Transverse colon (tissue), 4 donors: Measurements from ENCODE around the gene NKAIN2. TPM values are rescaled to one million over a fixed set of nuclear protein-coding genes. Genes with fewer than 3 reads are reported as not detected.

Experiments used
- DNase-seq: peaks from one replicate; pipeline ENCODE4 v3.0.0-alpha.2; 2019
- H3K27ac ChIP-seq, 4 donors: fragments of 200-600 bp; sonication (generic); 2 replicates each; pipeline ENCODE4 v1.5.1; 2016 to 2018; ENCODE audit warnings: inconsistent platforms in 4 of 4
- H3K27me3 ChIP-seq: fragments of 200-600 bp; sonication (generic); 2 replicates; pipeline ENCODE4 v1.5.1; 2017; ENCODE audit warnings: inconsistent platforms
- H3K36me3 ChIP-seq, 4 donors: fragments of 200-600 bp; sonication (generic); 2 replicates each; pipeline ENCODE4 v1.5.1; 2017 to 2019; ENCODE audit warnings: inconsistent platforms in 4 of 4
- H3K4me1 ChIP-seq, 4 donors: fragments of 200-600 bp; sonication (generic); 2 replicates each; pipeline ENCODE4 v1.5.1; 2017 to 2020; ENCODE audit warnings: inconsistent platforms in 4 of 4
- H3K4me3 ChIP-seq, 4 donors: fragments of 200-600 bp; sonication (generic); 1 replicate in 1 of 4; 2 replicates in 3 of 4; pipeline versions ENCODE4 v1.5.1 to v1.6.1; 2017 to 2019; ENCODE audit warnings: inconsistent platforms in 4 of 4
- H3K9me3 ChIP-seq, 2 donors: fragments of 200-600 bp; sonication (generic); 2 replicates each; pipeline ENCODE4 v1.5.1; 2017 to 2019; ENCODE audit warnings: inconsistent platforms in 2 of 2
- CTCF ChIP-seq, 5 experiments: fragments of 200-600 bp in 3 of 5; fragments of 450-650 bp in 2 of 5; sonication (generic) in 3 of 5; IDR thresholded peaks; 1 replicate in 2 of 5; 2 replicates in 3 of 5; pipeline ENCODE4 v1.5.1; 2016 to 2017; ENCODE audit warnings: antibody characterized with exemption in 5 of 5, inconsistent platforms in 3 of 5, mild to moderate bottlenecking in 2 of 5, moderate library complexity in 1 of 5
- EP300 ChIP-seq: sonication (generic); formaldehyde crosslinking; IDR thresholded peaks from one replicate; pipeline ENCODE4 v1.6.1; 2017; ENCODE audit warnings: antibody characterized with exemption, low read depth
- POLR2A ChIP-seq: fragments of 450-650 bp; IDR thresholded peaks from one replicate; pipeline ENCODE4 v1.6.1; 2016; ENCODE audit warnings: antibody characterized with exemption, mild to moderate bottlenecking, moderate library complexity
- POLR2AphosphoS5 ChIP-seq, 3 donors: sonication (generic); formaldehyde crosslinking; IDR thresholded peaks; one replicate each; pipeline ENCODE4 v1.6.1; 2016; ENCODE audit warnings: antibody characterized with exemption in 3 of 3
- WGBS, 2 donors: methylation state at CpG; one replicate each; pipeline ENCODE4 v1.1.5; 2018; ENCODE audit warnings: low coverage in 1 of 2; 5-methylcytosine and 5-hydroxymethylcytosine counted together
- in situ Hi-C, 4 donors: fragments of 200-750 bp; cut with MboI; loops; one replicate each; pipeline versions ENCODE4 v1.15.0 to v1.15.1; 2017; ENCODE audit warnings: low sequenced_read_pairs in 3 of 4, low pct_ligation_motif_present in 1 of 4, low pct_unique_long_range_greater_than_20kb in 1 of 4
- intact Hi-C: fragments of 100-400 bp; cut with DNase I; formaldehyde crosslinking; loops from one replicate; pipeline ENCODE4 v1.15.1; 2023; ENCODE audit warnings: low total_unique reads
- total RNA-seq, 4 donors: library from RNA; depleted of rRNA; stranded (reverse); fragments of >200 nt; gene quantifications; one replicate each; pipeline ENCODE4 v1.1.0, GENCODE V29; 2016

Gene NKAIN2
- total RNA-seq, 4 donors from 2014 or later, result 0.32 TPM; not detected in 3

- intact Hi-C loops, result no loop called here
- H3K36me3 ChIP-seq, result no peaks in the 10 kb centered on the region
- H3K9me3 ChIP-seq, result no peaks in the 10 kb centered on the region
- DNase-seq, result no peak
- no peak overlapping the region for H3K27ac ChIP-seq
- 8 to 14% methylated on average over 1 of the region's 1 CpG for WGBS, 2 donors
- TF ChIP-seq POLR2AphosphoS5 (IDR thresholded peaks at IDR 0.05), result no peak
- in situ Hi-C loops, result no loop called here
- H3K4me1 ChIP-seq, result no peaks in the 10 kb centered on the region
- H3K27me3 ChIP-seq, result no peaks in the 10 kb centered on the region
- no peak overlapping the region for H3K4me3 ChIP-seq
Observed at GRCh38 chr6:123928529-123928928, 124.9 kb downstream of the NKAIN2 start.

GRCh38 chr6:123931928-123932327 lies 128.3 kb downstream of the NKAIN2 start:
- no peak overlapping the region for H3K4me3 ChIP-seq
- TF ChIP-seq CTCF (IDR thresholded peaks at IDR 0.05) (no peak), EP300 (no peak), POLR2AphosphoS5 (IDR thresholded peaks at IDR 0.05) (no peak), POLR2A (no peak)
- no peaks in the 10 kb centered on the region for H3K9me3 ChIP-seq
- DNase-seq, result no peak
- no peak overlapping the region for H3K27ac ChIP-seq
- no peaks in the 10 kb centered on the region for H3K4me1 ChIP-seq
- H3K36me3 ChIP-seq, result no peaks in the 10 kb centered on the region
- 75% methylated on average over 3 of the region's 3 CpGs for WGBS, 2 donors
- no peaks in the 10 kb centered on the region for H3K27me3 ChIP-seq
- in situ Hi-C loops, result no loop called here
- intact Hi-C loops, result no loop called here

GRCh38 chr6:123940551-123940950 lies 136.9 kb downstream of the NKAIN2 start:
- in situ Hi-C loops, result no loop called here
- no peaks in the 10 kb centered on the region for H3K36me3 ChIP-seq
- no peak for DNase-seq
- TF ChIP-seq POLR2A, result no peak
- no peak for TF ChIP-seq CTCF (IDR thresholded peaks at IDR 0.05)
- no peak for TF ChIP-seq EP300
- TF ChIP-seq POLR2AphosphoS5 (IDR thresholded peaks at IDR 0.05), result no peak
- H3K4me3 ChIP-seq, result no peak overlapping the region
- intact Hi-C loops, result no loop called here
- H3K27me3 ChIP-seq, result no peaks in the 10 kb centered on the region
- H3K4me1 ChIP-seq, result no peaks in the 10 kb centered on the region
- H3K27ac ChIP-seq, result no peak overlapping the region
- H3K9me3 ChIP-seq, result no peaks in the 10 kb centered on the region
- WGBS, 2 donors, result 81 to 96% methylated on average over 3 of the region's 3 CpGs

GRCh38 chr6:123941855-123942254 lies 138.2 kb downstream of the NKAIN2 start:
- Histone ChIP-seq H3K27ac (no peak overlapping the region), H3K4me3 (no peak overlapping the region), H3K4me1 (no peaks in the 10 kb centered on the region), H3K36me3 (no peaks in the 10 kb centered on the region), H3K27me3 (no peaks in the 10 kb centered on the region), H3K9me3 (no peaks in the 10 kb centered on the region)
- in situ Hi-C loops (no loop called here), intact Hi-C loops (no loop called here)
- DNase-seq, result no peak
- 85 to 92% methylated on average over 1 of the region's 1 CpG for WGBS, 2 donors
- TF ChIP-seq POLR2A, result no peak
- no peak for TF ChIP-seq POLR2AphosphoS5 (IDR thresholded peaks at IDR 0.05)
- no peak for TF ChIP-seq CTCF (IDR thresholded peaks at IDR 0.05)
- TF ChIP-seq EP300, result no peak

- H3K9me3 ChIP-seq, result no peaks in the 10 kb centered on the region
- H3K27me3 ChIP-seq, result no peaks in the 10 kb centered on the region
- intact Hi-C loops, result no loop called here
- in situ Hi-C loops, result no loop called here
- H3K4me1 ChIP-seq, result no peaks in the 10 kb centered on the region
- H3K36me3 ChIP-seq, result no peaks in the 10 kb centered on the region
- no peak overlapping the region for H3K27ac ChIP-seq
- DNase-seq, result no peak
- WGBS, 2 donors, result 40 to 67% methylated on average over 1 of the region's 1 CpG
- TF ChIP-seq POLR2A, result no peak
- H3K4me3 ChIP-seq, result no peak overlapping the region
Observed at GRCh38 chr6:123945386-123945785, 141.7 kb downstream of the NKAIN2 start.
